Transverse colon (tissue), 4 donors: Measurements from ENCODE around the gene UPK1A.

ENCODE experiments used
- POLR2A ChIP-seq: fragments of 450-650 bp; IDR thresholded peaks from one replicate; pipeline ENCODE4 v1.6.1; 2016; ENCODE audit warnings: antibody characterized with exemption, mild to moderate bottlenecking, moderate library complexity
- POLR2AphosphoS5 ChIP-seq, 3 donors: sonication (generic); formaldehyde crosslinking; IDR thresholded peaks; one replicate each; pipeline ENCODE4 v1.6.1; 2016; ENCODE audit warnings: antibody characterized with exemption in 3 of 3
- TF ChIP-seq, protein P1 (sequence below), 5 experiments: fragments of 200-600 bp in 3 of 5; fragments of 450-650 bp in 2 of 5; sonication (generic) in 3 of 5; IDR thresholded peaks; 1 replicate in 2 of 5; 2 replicates in 3 of 5; pipeline ENCODE4 v1.5.1; 2016 to 2017; ENCODE audit warnings: antibody characterized with exemption in 5 of 5, inconsistent platforms in 3 of 5, mild to moderate bottlenecking in 2 of 5, moderate library complexity in 1 of 5

GRCh38 chr19:35665604-35666003, 713 bp upstream of the UPK1A start:
- TF ChIP-seq, protein P1, sequence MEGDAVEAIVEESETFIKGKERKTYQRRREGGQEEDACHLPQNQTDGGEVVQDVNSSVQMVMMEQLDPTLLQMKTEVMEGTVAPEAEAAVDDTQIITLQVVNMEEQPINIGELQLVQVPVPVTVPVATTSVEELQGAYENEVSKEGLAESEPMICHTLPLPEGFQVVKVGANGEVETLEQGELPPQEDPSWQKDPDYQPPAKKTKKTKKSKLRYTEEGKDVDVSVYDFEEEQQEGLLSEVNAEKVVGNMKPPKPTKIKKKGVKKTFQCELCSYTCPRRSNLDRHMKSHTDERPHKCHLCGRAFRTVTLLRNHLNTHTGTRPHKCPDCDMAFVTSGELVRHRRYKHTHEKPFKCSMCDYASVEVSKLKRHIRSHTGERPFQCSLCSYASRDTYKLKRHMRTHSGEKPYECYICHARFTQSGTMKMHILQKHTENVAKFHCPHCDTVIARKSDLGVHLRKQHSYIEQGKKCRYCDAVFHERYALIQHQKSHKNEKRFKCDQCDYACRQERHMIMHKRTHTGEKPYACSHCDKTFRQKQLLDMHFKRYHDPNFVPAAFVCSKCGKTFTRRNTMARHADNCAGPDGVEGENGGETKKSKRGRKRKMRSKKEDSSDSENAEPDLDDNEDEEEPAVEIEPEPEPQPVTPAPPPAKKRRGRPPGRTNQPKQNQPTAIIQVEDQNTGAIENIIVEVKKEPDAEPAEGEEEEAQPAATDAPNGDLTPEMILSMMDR (IDR thresholded peaks at IDR 0.05) = no peak
- TF ChIP-seq POLR2A = no peak
- no peak for TF ChIP-seq POLR2AphosphoS5 (IDR thresholded peaks at IDR 0.05)
